K562 (cell line): Measurements from ENCODE around the gene APLF. TPM values are rescaled to one million over a fixed set of nuclear protein-coding genes. Genes with fewer than 3 reads are reported as not detected.

Source experiments
- COPS2 ChIP-seq: fragments of 450-650 bp; conservative IDR thresholded peaks from 2 replicates; pipeline ENCODE4 v1.6.1; 2016; ENCODE audit warnings: mild to moderate bottlenecking, moderate library complexity
- E2F6 ChIP-seq, 2 experiments: IDR thresholded peaks; 2 replicates each; pipeline ENCODE4 v1.6.1; 2011; ENCODE audit warnings: borderline replicate concordance in 1 of 2, control low read depth in 1 of 2, low read depth in 1 of 2, low read length in 1 of 2, mild to moderate bottlenecking in 1 of 2, mixed read lengths in 1 of 2, moderate library complexity in 1 of 2; ENCODE audit not compliant: insufficient read depth in 1 of 2, insufficient read length in 1 of 2, poor library complexity in 1 of 2, severe bottlenecking in 1 of 2; ENCODE audit errors: extremely low read depth in 1 of 2
- ELF2 ChIP-seq: fragments of 250-450 bp; sonication (Bioruptor Pico); IDR thresholded peaks from 2 replicates; pipeline ENCODE4 v1.5.0; 2021; ENCODE audit warnings: mild to moderate bottlenecking
- ERF ChIP-seq: fragments of 450-650 bp; formaldehyde crosslinking; IDR thresholded peaks from 2 replicates; pipeline ENCODE4 v1.4.0; 2020; ENCODE audit warnings: mild to moderate bottlenecking, mixed read lengths
- GTF2E2 ChIP-seq: fragments of 200-800 bp; sonication (Bioruptor generic); IDR thresholded peaks from 2 replicates; pipeline ENCODE4 v1.6.1; 2016; ENCODE audit warnings: missing genetic modification characterization, missing compliant biosample characterization
- HEY1 ChIP-seq: fragments of 250-450 bp; sonication (Bioruptor Pico); IDR thresholded peaks from 2 replicates; pipeline ENCODE4 v1.5.0; 2020; ENCODE audit warnings: mild to moderate bottlenecking, moderate library complexity, borderline replicate concordance
- MCM2 ChIP-seq: fragments of 450-650 bp; IDR thresholded peaks from 2 replicates; pipeline ENCODE4 v1.6.1; 2017; ENCODE audit warnings: low read depth, mild to moderate bottlenecking
- NBN ChIP-seq: fragments of 450-650 bp; IDR thresholded peaks from 2 replicates; pipeline ENCODE4 v1.6.1; 2016; ENCODE audit warnings: low read depth, mild to moderate bottlenecking
- NCOA4 ChIP-seq: fragments of 450-650 bp; IDR thresholded peaks from 2 replicates; pipeline ENCODE4 v1.6.1; 2018; ENCODE audit warnings: mild to moderate bottlenecking; ENCODE audit not compliant: partially characterized antibody
- NFATC3 ChIP-seq: fragments of 450-650 bp; IDR thresholded peaks from 2 replicates; pipeline ENCODE4 v1.6.1; 2017; ENCODE audit warnings: mild to moderate bottlenecking
- NFE2 ChIP-seq: IDR thresholded peaks from 2 replicates; pipeline ENCODE4 v1.6.1; 2014; ENCODE audit warnings: antibody characterized with exemption, low read depth
- PCBP1 ChIP-seq: fragments of 200-400 bp; formaldehyde crosslinking; IDR thresholded peaks from 2 replicates; pipeline ENCODE4 v1.6.1; 2018; ENCODE audit warnings: mild to moderate bottlenecking, low read depth, low read length; ENCODE audit not compliant: poor library complexity, severe bottlenecking
- PURB ChIP-seq: sonication (generic); formaldehyde crosslinking; IDR thresholded peaks from 2 replicates; pipeline ENCODE4 v1.9.0; 2021; ENCODE audit warnings: low read depth, mild to moderate bottlenecking, missing genetic modification reagents
- SMARCA4 ChIP-seq: fragments of 450-650 bp; IDR thresholded peaks from 2 replicates; pipeline ENCODE4 v1.6.1; 2016
- SRSF9 ChIP-seq: fragments of 200-400 bp; formaldehyde crosslinking; IDR thresholded peaks from 2 replicates; pipeline ENCODE4 v1.6.1; 2017; ENCODE audit warnings: low read depth, low read length, borderline replicate concordance
- TAF9B ChIP-seq: fragments of 450-650 bp; IDR thresholded peaks from 2 replicates; pipeline ENCODE4 v1.6.1; 2018; ENCODE audit warnings: mild to moderate bottlenecking; ENCODE audit not compliant: partially characterized antibody
- TARDBP ChIP-seq: fragments of 450-650 bp; IDR thresholded peaks from 2 replicates; pipeline ENCODE4 v1.6.1; 2016
- XRCC3 ChIP-seq: fragments of 450-650 bp; IDR thresholded peaks from 2 replicates; pipeline ENCODE4 v1.6.1; 2017; ENCODE audit warnings: mild to moderate bottlenecking, moderate library complexity
- ZNF146 ChIP-seq: IDR thresholded peaks from one replicate; pipeline ENCODE4 v1.6.1; 2018; ENCODE audit warnings: missing compliant biosample characterization; ENCODE audit not compliant: unreplicated experiment
- ZNF311 ChIP-seq: fragments of 250-450 bp; sonication (Bioruptor Pico); IDR thresholded peaks from 2 replicates; pipeline ENCODE4 v1.4.0; 2020; ENCODE audit warnings: mild to moderate bottlenecking, moderate library complexity
- ZNF444 ChIP-seq: fragments of 250-450 bp; sonication (Bioruptor Pico); IDR thresholded peaks from 2 replicates; pipeline ENCODE4 v1.4.0; 2020; ENCODE audit warnings: mild to moderate bottlenecking, moderate library complexity
- ZNF518B ChIP-seq: fragments of 250-450 bp; sonication (Bioruptor Pico); IDR thresholded peaks from 2 replicates; pipeline ENCODE4 v1.5.0; 2021; ENCODE audit warnings: mild to moderate bottlenecking, moderate library complexity
- polyA plus RNA-seq, 8 experiments: library from polyadenylated mRNA; depleted of rRNA in 4 of 8; stranded (reverse) in 5 of 8; unstranded in 3 of 8; fragments of >200 nt; fragmentation: Nextera tagmentation in 2 of 8; fragmentation: Illumina TruSeq in 1 of 8; extraction: Ambion mirVana in 2 of 8; extraction: Trizol in 1 of 8; gene quantifications; 2 replicates each; pipeline versions ENCODE4 v1.2.1 to v1.2.3, GENCODE V29; 2011 to 2014; ENCODE audit warnings: inconsistent platforms in 1 of 8, missing spikeins in 1 of 8
- total RNA-seq, 7 experiments: library from RNA; depleted of rRNA in 6 of 7; stranded (reverse); fragments of >200 nt in 6 of 7; fragmentation: Illumina TruSeq in 2 of 7; extraction: Trizol in 2 of 7; gene quantifications; 2 replicates each; pipeline versions ENCODE4 v1.2.1 to v1.2.3, GENCODE V29; 2011 to 2021; ENCODE audit warnings: low replicate concordance in 1 of 7
- TF ChIP-seq, protein P1 (sequence below): fragments of 250-450 bp; sonication (Bioruptor Pico); IDR thresholded peaks from 2 replicates; pipeline ENCODE4 v1.8.0; 2022; ENCODE audit warnings: inconsistent platforms, mild to moderate bottlenecking, moderate library complexity, borderline replicate concordance
- TF ChIP-seq, protein P2 (sequence below): fragments of 250-450 bp; sonication (Bioruptor Pico); IDR thresholded peaks from 2 replicates; pipeline ENCODE4 v1.5.0; 2022; ENCODE audit warnings: mild to moderate bottlenecking

The APLF gene
- total and polyA plus RNA-seq, 9 of the 15 experiments (the other 6 are each of a cell fraction or from before 2014, with no cell fraction given), result 0.07 to 1.1 (median 0.71) TPM

DNA sequence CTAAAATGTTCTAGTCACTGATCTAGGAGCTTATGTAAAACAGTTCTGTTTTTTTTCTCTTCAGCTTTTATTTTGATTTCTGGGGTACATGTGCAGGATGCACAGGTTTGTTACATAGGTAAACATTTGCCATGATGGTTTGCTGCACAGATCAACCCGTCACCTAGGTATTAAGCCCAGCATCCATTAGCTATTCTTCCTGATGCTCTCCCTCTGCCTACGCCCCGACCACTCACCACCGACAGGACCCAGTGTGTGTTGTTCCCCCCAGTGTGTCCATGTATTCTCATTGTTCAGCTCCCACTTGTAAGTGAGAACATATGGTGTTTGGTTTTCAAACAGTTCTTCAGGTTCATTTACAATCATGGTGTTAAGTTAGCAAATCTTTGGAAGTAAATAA is 91.2 kb downstream of the APLF start (continued):
- TF ChIP-seq ZNF311 (CRISPR knock-in tag), result no peak
- TF ChIP-seq ELF2 (CRISPR knock-in tag), result no peak
- TF ChIP-seq HEY1 (CRISPR knock-in tag), result no peak
- no peak for TF ChIP-seq E2F6 (IDR thresholded peaks at IDR 0.05; ENCODE audit: borderline replicate concordance in 1 of 2, extremely low read depth in 1 of 2, insufficient read depth in 1 of 2, insufficient read length in 1 of 2, low read depth in 1 of 2, low read length in 1 of 2, poor library complexity in 1 of 2, severe bottlenecking in 1 of 2)
- no peak for TF ChIP-seq PURB
- peak; percentile 68; the same call in 1 of the 2 replicates for TF ChIP-seq ZNF444 (CRISPR knock-in tag)
- TF ChIP-seq PCBP1, result no peak
- TF ChIP-seq, protein P1, sequence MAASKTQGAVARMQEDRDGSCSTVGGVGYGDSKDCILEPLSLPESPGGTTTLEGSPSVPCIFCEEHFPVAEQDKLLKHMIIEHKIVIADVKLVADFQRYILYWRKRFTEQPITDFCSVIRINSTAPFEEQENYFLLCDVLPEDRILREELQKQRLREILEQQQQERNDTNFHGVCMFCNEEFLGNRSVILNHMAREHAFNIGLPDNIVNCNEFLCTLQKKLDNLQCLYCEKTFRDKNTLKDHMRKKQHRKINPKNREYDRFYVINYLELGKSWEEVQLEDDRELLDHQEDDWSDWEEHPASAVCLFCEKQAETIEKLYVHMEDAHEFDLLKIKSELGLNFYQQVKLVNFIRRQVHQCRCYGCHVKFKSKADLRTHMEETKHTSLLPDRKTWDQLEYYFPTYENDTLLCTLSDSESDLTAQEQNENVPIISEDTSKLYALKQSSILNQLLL, result no peak
- no peak for TF ChIP-seq NFATC3
- TF ChIP-seq NCOA4, result no peak
- TF ChIP-seq MCM2, result no peak
- TF ChIP-seq COPS2, result no peak
- TF ChIP-seq ZNF518B (CRISPR knock-in tag), result no peak
- TF ChIP-seq NFE2, result no peak
- no peak for TF ChIP-seq TARDBP
- no peak for TF ChIP-seq GTF2E2 (tag)
- no peak for TF ChIP-seq ERF
- peak; percentile 24 for TF ChIP-seq TAF9B
- TF ChIP-seq SMARCA4, result no peak
- TF ChIP-seq SRSF9, result no peak
- no peak for TF ChIP-seq ZNF146 (CRISPR knock-in tag)
- no peak for TF ChIP-seq NBN
- TF ChIP-seq, protein P2, sequence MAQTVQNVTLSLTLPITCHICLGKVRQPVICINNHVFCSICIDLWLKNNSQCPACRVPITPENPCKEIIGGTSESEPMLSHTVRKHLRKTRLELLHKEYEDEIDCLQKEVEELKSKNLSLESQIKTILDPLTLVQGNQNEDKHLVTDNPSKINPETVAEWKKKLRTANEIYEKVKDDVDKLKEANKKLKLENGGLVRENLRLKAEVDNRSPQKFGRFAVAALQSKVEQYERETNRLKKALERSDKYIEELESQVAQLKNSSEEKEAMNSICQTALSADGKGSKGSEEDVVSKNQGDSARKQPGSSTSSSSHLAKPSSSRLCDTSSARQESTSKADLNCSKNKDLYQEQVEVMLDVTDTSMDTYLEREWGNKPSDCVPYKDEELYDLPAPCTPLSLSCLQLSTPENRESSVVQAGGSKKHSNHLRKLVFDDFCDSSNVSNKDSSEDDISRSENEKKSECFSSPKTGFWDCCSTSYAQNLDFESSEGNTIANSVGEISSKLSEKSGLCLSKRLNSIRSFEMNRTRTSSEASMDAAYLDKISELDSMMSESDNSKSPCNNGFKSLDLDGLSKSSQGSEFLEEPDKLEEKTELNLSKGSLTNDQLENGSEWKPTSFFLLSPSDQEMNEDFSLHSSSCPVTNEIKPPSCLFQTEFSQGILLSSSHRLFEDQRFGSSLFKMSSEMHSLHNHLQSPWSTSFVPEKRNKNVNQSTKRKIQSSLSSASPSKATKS (CRISPR knock-in tag), result no peak
- no peak for TF ChIP-seq XRCC3
